Activated CD4-positive, alpha-beta T cell treated with anti-CD3 and anti-CD28 coated beads, Interleukin-2, amount 50 U/mL, for 4 hours (primary cell): ENCODE results near the gene TENT5A.
"Not testable (repeated sequence)": the region's sequence is repeated elsewhere in the genome, so short reads cannot be mapped to it uniquely, and the experiment has no call there.

ENCODE experiments used
- DNase-seq, 2 experiments: peaks; one replicate each; pipeline ENCODE4 v3.0.0-alpha.2; 2020

TENT5A gene

GRCh38 chr6:81749707-81750106 is 2.8 kb downstream of the TENT5A start:
- no peak for DNase-seq

DNA sequence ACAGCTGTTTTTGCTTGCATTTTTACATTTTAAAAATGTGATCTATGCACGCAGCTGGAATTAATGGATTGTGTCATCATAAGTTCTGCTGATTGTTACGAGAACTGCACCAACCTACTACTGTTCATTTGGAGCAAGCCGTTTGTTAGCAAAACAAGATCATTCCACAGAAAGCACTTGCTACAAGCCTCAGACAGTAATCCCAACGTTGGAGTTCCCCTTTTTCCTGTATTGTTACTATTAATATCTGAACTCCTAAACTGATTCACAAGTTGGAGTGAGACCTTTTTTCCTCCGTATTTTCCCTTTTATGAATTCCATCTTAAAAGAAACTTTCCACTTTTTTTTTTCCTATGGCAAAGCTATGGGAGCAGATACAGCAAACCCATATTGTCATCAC is 3.5 kb downstream of the TENT5A start:
- DNase-seq: no peak

DNA sequence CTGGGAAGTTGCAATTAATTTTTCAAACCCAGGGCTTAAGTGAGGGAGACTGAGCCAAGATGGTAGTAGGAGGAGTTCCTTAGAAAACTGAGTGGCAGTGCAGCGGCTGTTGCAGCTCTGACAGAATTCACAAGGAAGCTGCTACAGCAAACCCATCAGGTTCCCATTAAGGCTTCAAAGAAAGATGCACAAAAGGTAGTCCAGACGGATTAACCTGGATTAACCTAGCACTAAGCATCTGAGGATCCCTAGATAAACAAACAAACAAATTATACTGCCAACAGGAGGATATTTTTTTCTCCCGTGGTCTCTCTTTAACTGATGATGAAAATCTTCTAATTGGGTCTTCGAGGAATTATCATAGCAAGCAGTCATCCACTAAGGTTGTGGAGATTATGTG is 5.2 kb downstream of the TENT5A start:
- no peak for DNase-seq

GRCh38 chr6:81744131-81744530 is 8.3 kb downstream of the TENT5A start:
- no peak for DNase-seq

DNA sequence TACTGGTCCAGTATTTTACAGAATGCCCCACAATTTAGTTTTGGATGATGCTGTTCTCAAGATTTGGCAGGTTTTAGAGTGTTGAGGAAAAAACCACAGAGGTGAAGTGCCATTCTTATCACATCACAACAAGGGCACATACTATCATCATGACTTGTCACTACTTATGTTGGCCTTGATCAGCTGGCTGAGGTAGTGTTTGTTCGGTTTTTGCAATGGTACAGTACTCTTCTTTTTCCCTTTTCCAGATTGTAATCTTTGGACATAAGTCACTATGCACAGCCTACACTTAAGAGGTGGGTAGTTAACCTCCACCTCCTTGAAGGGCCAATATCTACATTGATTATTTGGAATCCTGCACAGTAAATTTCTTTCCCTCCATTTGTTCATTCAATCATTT is 8.8 kb downstream of the TENT5A start:
- no peak for DNase-seq

DNA sequence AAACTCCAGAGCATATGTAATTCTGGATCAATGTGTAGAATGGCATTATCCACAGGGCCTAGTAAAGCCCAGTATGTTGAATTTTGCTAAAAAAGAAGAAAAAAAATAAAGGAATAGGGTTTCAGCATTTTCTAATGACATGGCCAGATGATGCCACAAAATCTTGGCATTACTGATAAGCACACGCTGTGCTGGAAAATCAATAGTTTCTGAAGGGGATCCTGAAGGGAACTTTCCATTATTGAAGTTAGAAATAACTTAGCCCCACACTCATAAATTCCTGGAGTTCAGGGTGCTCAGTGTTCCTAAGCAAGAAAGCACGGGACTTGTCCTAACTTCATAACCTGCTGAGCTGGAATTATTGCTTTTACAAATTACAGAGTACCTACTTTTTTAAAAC is 10.8 kb downstream of the TENT5A start:
- DNase-seq: no peak

DNA sequence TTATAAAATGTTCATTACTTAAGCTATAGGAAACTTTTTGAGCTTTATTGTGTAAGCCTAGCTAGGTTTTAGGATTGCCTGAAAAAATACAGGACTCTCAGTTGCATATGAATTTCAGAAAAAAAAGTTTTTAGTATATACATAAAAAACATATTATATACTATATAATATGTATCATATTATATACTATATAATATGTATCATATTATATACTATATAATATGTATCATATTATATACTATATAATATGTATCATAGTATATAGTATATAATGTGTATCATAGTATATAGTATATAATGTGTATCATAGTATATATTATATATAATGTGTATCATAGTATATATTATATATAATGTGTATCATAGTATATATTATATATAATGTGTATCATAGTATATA is 11.9 kb downstream of the TENT5A start:
- not testable (repeated sequence) for DNase-seq

DNA sequence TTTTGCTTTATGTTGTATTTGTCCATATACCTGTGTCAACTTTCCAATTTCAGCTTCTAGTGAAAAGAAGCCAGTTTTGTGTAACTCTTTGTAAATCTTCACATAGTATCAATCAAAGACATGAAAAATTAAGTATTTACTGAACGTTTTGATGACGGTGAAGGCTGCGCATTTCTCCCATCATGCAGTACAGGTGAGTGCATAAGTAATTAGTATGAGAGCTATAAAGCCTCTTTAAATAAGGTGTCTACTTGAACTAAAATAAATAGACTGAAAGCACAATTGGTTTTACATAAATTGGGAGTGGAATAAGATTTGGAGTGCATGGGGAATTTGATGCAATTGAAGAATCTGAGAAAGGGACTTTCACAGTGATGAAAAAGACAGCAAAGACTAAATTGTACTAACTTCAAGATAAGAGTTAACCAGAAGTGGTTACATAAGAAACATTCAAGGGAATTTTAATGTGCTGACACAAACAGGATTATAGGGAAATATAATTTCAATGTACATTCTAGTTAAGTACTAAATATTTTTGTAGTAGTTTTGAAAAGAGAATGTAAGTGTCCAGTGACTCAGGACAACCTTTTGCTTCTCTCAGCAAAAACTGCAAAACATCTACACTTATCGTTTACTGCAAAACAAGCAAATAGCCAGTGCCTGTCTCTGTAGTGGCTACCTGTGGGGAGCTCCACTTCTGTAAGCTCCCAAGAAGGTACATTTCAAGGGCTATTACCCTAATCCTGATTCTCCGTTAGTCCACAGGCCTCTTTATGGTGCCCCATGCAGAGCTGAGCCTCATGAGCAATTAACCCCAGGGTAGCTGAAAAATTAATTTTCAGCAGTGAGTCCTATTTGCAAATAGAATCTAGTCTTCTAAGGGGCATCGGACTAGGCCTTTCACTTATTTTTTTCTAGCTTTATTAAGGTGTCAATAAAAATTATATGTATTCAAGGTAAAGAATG is 13.0 kb downstream of the TENT5A start:
- DNase-seq: no peak

- DNase-seq: no peak
These were observed 16.1 kb downstream of the TENT5A start for GRCh38 chr6:81736428-81736827.

DNA sequence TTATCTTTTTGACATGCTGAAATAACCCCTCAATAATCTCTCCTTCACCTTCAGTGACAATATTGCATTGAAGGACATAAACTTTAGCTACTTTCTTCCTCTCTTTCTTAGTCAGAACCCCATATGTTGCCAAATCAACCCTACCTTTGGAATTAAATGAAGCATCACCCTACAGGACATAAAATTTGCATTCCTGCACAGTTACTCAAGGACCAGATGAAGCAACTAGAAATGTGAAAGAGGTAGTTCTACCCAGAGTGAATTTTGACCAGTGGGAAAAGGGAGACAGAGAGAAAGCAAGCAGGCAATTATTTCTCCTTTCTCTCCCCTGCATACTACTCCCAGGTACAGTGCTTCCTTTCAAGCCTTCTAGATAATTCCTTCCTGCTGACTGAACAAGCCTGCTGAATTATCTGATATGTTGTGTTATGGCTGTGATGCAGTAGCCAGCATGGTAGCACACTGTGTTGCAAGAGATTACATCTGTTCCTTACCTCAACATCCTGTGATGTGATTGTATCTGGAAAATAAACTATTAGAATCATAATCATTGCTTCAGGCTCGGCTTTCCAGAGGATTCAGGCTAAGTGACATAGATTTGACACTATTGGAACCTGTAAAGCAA is 16.6 kb downstream of the TENT5A start:
- DNase-seq: no peak

- DNase-seq: no peak
These were observed 17.9 kb downstream of the TENT5A start for GRCh38 chr6:81734500-81735150.

DNA sequence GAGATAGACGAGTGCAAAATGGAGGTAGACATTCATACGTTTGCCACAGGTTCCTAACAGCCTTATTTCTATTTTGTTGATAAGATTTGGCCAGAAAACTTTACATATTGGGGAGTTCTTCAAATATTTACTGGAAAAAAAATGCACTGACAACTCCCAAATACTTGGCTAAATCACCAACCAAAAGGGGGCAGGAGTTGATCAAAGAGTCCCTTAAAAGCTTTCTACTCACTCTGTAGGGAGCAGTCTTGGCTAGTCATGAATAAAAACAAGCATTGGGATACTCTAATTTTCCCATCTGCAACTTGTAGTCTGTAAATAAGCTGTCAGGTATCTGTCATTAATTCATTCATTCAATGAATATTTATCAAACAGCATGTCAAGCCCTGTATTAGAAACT is 18.4 kb downstream of the TENT5A start:
- DNase-seq: no peak

DNA sequence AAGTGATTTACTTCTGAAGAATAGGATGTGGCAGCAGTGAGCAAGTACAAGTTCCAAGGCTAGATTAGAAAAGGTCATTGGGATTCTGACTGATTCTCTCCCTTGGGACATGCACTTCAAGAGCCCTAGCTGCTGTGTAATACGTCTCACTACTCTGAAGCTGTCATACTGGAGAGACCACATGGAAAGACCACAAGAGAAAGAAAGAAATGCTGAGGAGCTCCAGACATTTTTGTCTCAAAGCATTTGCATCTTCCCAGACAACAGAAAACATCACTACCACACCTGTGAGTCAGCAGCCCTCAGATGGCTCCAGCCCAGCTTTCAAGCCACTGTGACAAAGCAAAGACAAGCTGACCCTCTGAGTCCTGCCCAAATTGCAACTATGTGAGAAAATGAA is 20.7 kb downstream of the TENT5A start:
- no peak for DNase-seq

GRCh38 chr6:81727876-81728517 is 24.5 kb downstream of the TENT5A start:
- no peak for DNase-seq

- DNase-seq: no peak
These were observed 27.4 kb downstream of the TENT5A start for GRCh38 chr6:81725127-81725526.

DNA sequence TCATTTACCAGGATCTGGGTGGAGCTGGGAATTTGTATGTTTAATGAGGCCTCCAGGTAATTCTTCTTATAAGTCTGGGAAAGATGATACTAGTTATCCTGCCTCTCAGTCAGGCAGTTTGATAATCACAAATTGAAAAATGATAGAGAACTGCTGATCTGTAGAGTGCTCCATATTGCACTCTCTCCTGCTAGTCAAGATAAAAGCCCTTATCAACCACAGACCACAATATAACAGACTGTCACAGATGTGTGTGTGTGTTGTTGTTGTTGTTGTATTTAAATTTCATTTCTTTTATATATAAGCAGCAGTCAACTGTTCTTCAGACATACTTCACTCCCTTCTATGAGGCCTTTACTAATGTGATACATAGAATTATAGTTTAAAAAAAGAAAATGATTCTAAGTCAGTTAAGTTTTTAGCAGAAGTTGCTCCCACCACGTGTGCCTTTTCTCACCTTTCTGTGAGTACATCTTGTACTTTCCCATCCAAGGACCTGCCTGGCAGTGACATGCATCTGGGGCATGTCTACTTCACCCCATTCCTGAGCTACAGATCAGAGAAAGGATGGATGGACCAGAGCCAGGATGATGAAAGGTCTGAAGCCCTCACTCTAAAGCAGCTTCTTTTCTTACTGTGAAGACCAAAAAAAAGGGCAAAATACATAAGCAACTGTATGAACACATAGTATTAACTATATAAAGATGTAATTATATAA is 29.8 kb downstream of the TENT5A start:
- no peak for DNase-seq

GRCh38 chr6:81720427-81720826 is 32.1 kb downstream of the TENT5A start:
- no peak for DNase-seq

GRCh38 chr6:81718126-81718525 is 34.4 kb downstream of the TENT5A start:
- DNase-seq: no peak

- no peak for DNase-seq
These were observed 37.8 kb downstream of the TENT5A start for GRCh38 chr6:81714684-81715083.

GRCh38 chr6:81713205-81713604 is 39.3 kb downstream of the TENT5A start:
- DNase-seq: no peak

GRCh38 chr6:81708113-81708699 is 44.3 kb downstream of the TENT5A start:
- DNase-seq: no peak

- DNase-seq: no peak
These were observed 47.8 kb downstream of the TENT5A start for GRCh38 chr6:81704700-81705099.
